NCI-H2107 (cell line): ENCODE results near the gene GATA2.

Source experiments
- DNase-seq: peaks from one replicate; lab custom pipeline; 2025; lab: John Stamatoyannopoulos, UW

Gene GATA2

GRCh38 chr3:128456776-128457715, 36.0 kb downstream of the GATA2 start:
- no peak for DNase-seq

- DNase-seq: no peak
Observed at GRCh38 chr3:128455786-128456748, 36.9 kb downstream of the GATA2 start.

- no peak for DNase-seq
Observed at GRCh38 chr3:128455116-128455515, 37.9 kb downstream of the GATA2 start.

GRCh38 chr3:128454310-128454618, 38.7 kb downstream of the GATA2 start:
- DNase-seq: no peak

- no peak for DNase-seq
Observed at GRCh38 chr3:128453501-128454309, 39.3 kb downstream of the GATA2 start.

- DNase-seq: no peak
Observed at GRCh38 chr3:128452678-128453275, 40.2 kb downstream of the GATA2 start.

- no peak for DNase-seq
Observed at GRCh38 chr3:128452120-128452519, 40.9 kb downstream of the GATA2 start.

- DNase-seq: no peak
Observed at GRCh38 chr3:128449111-128449638, 43.8 kb downstream of the GATA2 start.

GRCh38 chr3:128448491-128448890, 44.5 kb downstream of the GATA2 start:
- no peak for DNase-seq

GRCh38 chr3:128447561-128448013, 45.4 kb downstream of the GATA2 start:
- DNase-seq: no peak

- DNase-seq: no peak
Observed at GRCh38 chr3:128446821-128447220, 46.2 kb downstream of the GATA2 start.

- DNase-seq: no peak
Observed at GRCh38 chr3:128445357-128445756, 47.6 kb downstream of the GATA2 start.

- no peak for DNase-seq
Observed at GRCh38 chr3:128443771-128444170, 49.2 kb downstream of the GATA2 start.

GRCh38 chr3:128442949-128443348, 50.1 kb downstream of the GATA2 start:
- DNase-seq: no peak

- no peak for DNase-seq
Observed at GRCh38 chr3:128442070-128442469, 50.9 kb downstream of the GATA2 start.

- DNase-seq: no peak
Observed at GRCh38 chr3:128439226-128439625, 53.8 kb downstream of the GATA2 start.

GRCh38 chr3:128438488-128439072, 54.4 kb downstream of the GATA2 start:
- DNase-seq: no peak

GRCh38 chr3:128436214-128436613, 56.8 kb downstream of the GATA2 start:
- no peak for DNase-seq

- DNase-seq: no peak
Observed at GRCh38 chr3:128435561-128435960, 57.4 kb downstream of the GATA2 start.

- DNase-seq: no peak
Observed at GRCh38 chr3:128435058-128435457, 57.9 kb downstream of the GATA2 start.

GRCh38 chr3:128434524-128434923, 58.5 kb downstream of the GATA2 start:
- no peak for DNase-seq
